Endothelial cell of umbilical vein (primary cell): Measurements from ENCODE around the gene OR52E8. TPM values are rescaled to one million over a fixed set of nuclear protein-coding genes. Genes with fewer than 3 reads are reported as not detected.

Experiments
- BruUV-seq: library from RNA; stranded (reverse); fragments of 400-500 nt; replicated peaks from 2 replicates; lab custom pipeline; 2021; lab: Mats Ljungman, UMichigan
- CTCF ChIA-PET: fragments of 300-600, 350-600 bp; sonication (Branson Sonifier 250); formaldehyde crosslinking; loops from one replicate; lab custom pipeline; 2021; ENCODE audit warnings: antibody characterized with exemption, inconsistent platforms; lab: Charles Lee
- POLR2A ChIA-PET: fragments of 300-600, 350-600 bp; sonication (Branson Sonifier 250); formaldehyde crosslinking; loops from one replicate; lab custom pipeline; 2021; ENCODE audit warnings: antibody characterized with exemption, inconsistent platforms; lab: Charles Lee
- DNase-seq: peaks from one replicate; pipeline ENCODE4 v3.0.0-alpha.2; 2011; ENCODE audit warnings: low read depth, low spot score
- FAIRE-seq: peaks from 2 replicates; lab custom pipeline; 2011; peaks lifted over from hg19 to GRCh38; lab: Jason Lieb, UNC
- H2AFZ ChIP-seq: 2 replicates; pipeline ENCODE4 v1.6.0; 2012; ENCODE audit warnings: low read depth, low read length, control low read depth, inconsistent platforms
- H3K27ac ChIP-seq: 2 replicates; pipeline ENCODE4 v1.5.1; 2011; ENCODE audit warnings: low read depth, mild to moderate bottlenecking, control low read depth, low read length, moderate library complexity; ENCODE audit not compliant: insufficient read depth
- H3K27me3 ChIP-seq, 2 experiments: 2 replicates each; pipeline versions ENCODE4 v1.6.0 to v1.6.1; 2011; ENCODE audit warnings: low read length in 2 of 2, mixed read lengths in 1 of 2; ENCODE audit not compliant: control insufficient read depth in 2 of 2, insufficient read depth in 2 of 2
- H3K36me3 ChIP-seq, 2 experiments: 2 replicates in 1 of 2; 3 replicates in 1 of 2; pipeline ENCODE4 v1.5.1; 2011; ENCODE audit warnings: low read length in 2 of 2, mild to moderate bottlenecking in 1 of 2, moderate library complexity in 1 of 2; ENCODE audit not compliant: control insufficient read depth in 2 of 2, insufficient read depth in 2 of 2; ENCODE audit errors: extremely low read depth in 1 of 2
- H3K4me1 ChIP-seq: 3 replicates; pipeline ENCODE4 v1.5.1; 2011; ENCODE audit warnings: mild to moderate bottlenecking, low read length; ENCODE audit not compliant: control insufficient read depth, insufficient read depth; ENCODE audit errors: extremely low read depth
- H3K4me2 ChIP-seq: 2 replicates; pipeline ENCODE4 v1.6.1; 2011; ENCODE audit warnings: low read length, control low read depth, mixed read lengths; ENCODE audit not compliant: insufficient read depth
- H3K4me3 ChIP-seq, 3 experiments: fragments of 200-600 bp in 1 of 3; sonication (generic), shearing (Covaris generic) in 1 of 3; replicated peaks in 1 of 3; 2 replicates each; pipeline ENCODE4 v1.5.1; 2011 to 2016; ENCODE audit warnings: control low read depth in 3 of 3, low read length in 3 of 3, mild to moderate bottlenecking in 2 of 3, inconsistent platforms in 1 of 3, low read depth in 1 of 3, moderate library complexity in 1 of 3; ENCODE audit not compliant: insufficient read depth in 1 of 3
- H3K79me2 ChIP-seq: 2 replicates; pipeline ENCODE4 v1.6.0; 2012; ENCODE audit warnings: low read length, inconsistent platforms; ENCODE audit not compliant: control insufficient read depth, insufficient read depth
- H3K9ac ChIP-seq: replicated peaks from 2 replicates; pipeline ENCODE3; 2011; ENCODE audit warnings: low read length, control low read depth; ENCODE audit not compliant: insufficient read depth; ENCODE audit errors: extremely low read depth
- H3K9me1 ChIP-seq: replicated peaks from 3 replicates; pipeline ENCODE4 v1.6.0; 2011; ENCODE audit warnings: mild to moderate bottlenecking, low read length; ENCODE audit not compliant: control insufficient read depth, insufficient read depth; ENCODE audit errors: extremely low read depth
- H3K9me3 ChIP-seq: replicated peaks from 2 replicates; pipeline ENCODE4 v1.5.1; 2012; ENCODE audit warnings: low read length, inconsistent platforms; ENCODE audit not compliant: control insufficient read depth, insufficient read depth
- H4K20me1 ChIP-seq: replicated peaks from 2 replicates; pipeline ENCODE3; 2011; ENCODE audit warnings: mild to moderate bottlenecking, low read length; ENCODE audit not compliant: control insufficient read depth, insufficient read depth; ENCODE audit errors: extremely low read depth
- EZH2 ChIP-seq: IDR thresholded peaks from 2 replicates; pipeline ENCODE4 v1.6.1; 2012; ENCODE audit warnings: borderline replicate concordance, low read depth, mild to moderate bottlenecking, moderate library complexity, low read length, inconsistent platforms; ENCODE audit not compliant: severe bottlenecking
- FOS ChIP-seq: IDR thresholded peaks from 2 replicates; pipeline ENCODE4 v1.6.1; 2011; ENCODE audit warnings: mild to moderate bottlenecking, low read length, moderate library complexity, borderline replicate concordance; ENCODE audit not compliant: insufficient read depth
- GATA2 ChIP-seq: IDR thresholded peaks from 2 replicates; pipeline ENCODE4 v1.7.0; 2011; ENCODE audit warnings: low read depth, mild to moderate bottlenecking, moderate library complexity, mixed read lengths, low read length; ENCODE audit not compliant: insufficient read length, insufficient read depth
- JUN ChIP-seq: IDR thresholded peaks from 2 replicates; pipeline ENCODE4 v1.6.1; 2011; ENCODE audit warnings: borderline replicate concordance, low read depth; ENCODE audit not compliant: insufficient read length, insufficient read depth
- MYC ChIP-seq: IDR thresholded peaks from one replicate; pipeline ENCODE4 v1.6.1; 2011; ENCODE audit warnings: mild to moderate bottlenecking, low read depth, low read length
- POLR2A ChIP-seq: IDR thresholded peaks from 2 replicates; pipeline ENCODE4 v1.6.1; 2012; ENCODE audit warnings: low read depth, mild to moderate bottlenecking, control low read depth, low read length
- POLR2AphosphoS5 ChIP-seq: IDR thresholded peaks from 2 replicates; pipeline ENCODE4 v1.6.1; 2012; ENCODE audit warnings: low read depth, mild to moderate bottlenecking, control low read depth, low read length, moderate library complexity; ENCODE audit not compliant: insufficient read depth
- dilution Hi-C: fragments of 300-500 bp; cut with MboI; formaldehyde crosslinking; loops from one replicate; pipeline ENCODE4 v1.15.0; 2019; ENCODE audit warnings: low sequenced_read_pairs; ENCODE audit not compliant: extremely low pct_ligation_motif_present
- intact Hi-C: fragments of 100-400 bp; cut with micrococcal nuclease; formaldehyde crosslinking; loops from one replicate; pipeline ENCODE4 v1.10.0; 2022
- polyA plus RNA-seq, 4 experiments: library from polyadenylated mRNA; depleted of rRNA in 3 of 4; stranded (reverse) in 3 of 4; unstranded in 1 of 4; fragments of >200 nt; gene quantifications; 2 replicates each; pipeline versions ENCODE4 v1.2.1 to v1.2.3, GENCODE V29; 2011 to 2012; ENCODE audit warnings: missing spikeins in 1 of 4
- total RNA-seq: library from RNA; stranded (reverse); gene quantifications from 2 replicates; pipeline ENCODE4 v1.2.3, GENCODE V29; 2021
- TF ChIP-seq, protein P1 (sequence below): IDR thresholded peaks from 2 replicates; pipeline ENCODE4 v1.6.1; 2011; ENCODE audit not compliant: insufficient read depth, insufficient read length
- TF ChIP-seq, protein P2 (sequence below), 2 donors: IDR thresholded peaks; 1 replicate in 1 of 2; 2 replicates in 1 of 2; pipeline ENCODE4 v1.5.1; 2011; ENCODE audit warnings: low read length in 2 of 2, mild to moderate bottlenecking in 2 of 2, moderate library complexity in 2 of 2, control low read depth in 1 of 2, inconsistent platforms in 1 of 2, low read depth in 1 of 2; ENCODE audit not compliant: insufficient read depth in 1 of 2; ENCODE audit errors: extremely low read depth in 1 of 2

Gene OR52E8
- total and polyA plus RNA-seq, 2 donors (not counting 3 experiments of a cell fraction or from before 2014, with no cell fraction given), result not detected

DNA sequence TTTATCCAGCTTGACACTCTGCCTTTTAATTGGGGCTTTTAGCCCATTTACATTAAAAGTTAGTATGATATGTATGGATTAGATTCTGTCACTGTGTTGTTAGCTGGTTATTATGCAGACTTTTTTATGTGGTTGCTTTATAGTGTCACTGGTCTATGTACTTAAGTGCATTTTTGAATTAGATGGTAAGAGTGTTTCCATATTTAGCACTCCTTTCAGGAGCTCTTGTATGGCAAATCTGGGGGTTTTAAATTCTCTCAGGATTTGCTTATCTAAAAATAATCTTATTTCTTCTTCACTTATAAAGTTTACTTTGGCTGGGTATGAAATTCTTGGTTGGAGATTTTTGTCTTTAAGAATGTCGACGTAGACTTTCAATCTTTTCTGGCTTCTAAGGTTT is 19.8 kb downstream of the OR52E8 start:
- H2AFZ ChIP-seq, result no peak overlapping the region
- FAIRE-seq (no peak), DNase-seq (no peak)
- H3K79me2 ChIP-seq, result no peaks in the 10 kb centered on the region
- no peaks in the 10 kb centered on the region for H3K9me3 ChIP-seq
- no peaks in the 10 kb centered on the region for H3K4me1 ChIP-seq
- ChIA-PET CTCF (no interaction called here), POLR2A (no interaction called here)
- no peaks in the 10 kb centered on the region for H3K9me1 ChIP-seq
- intact Hi-C loops (no loop called here), dilution Hi-C loops (no loop called here)
- no peak overlapping the region for H3K4me3 ChIP-seq
- H4K20me1 ChIP-seq, result no peaks in the 10 kb centered on the region
- H3K4me2 ChIP-seq, result no peak overlapping the region
- no peak overlapping the region for H3K9ac ChIP-seq
- TF ChIP-seq MYC (no peak), POLR2AphosphoS5 (no peak), EZH2 (no peak), JUN (no peak), POLR2A (no peak), GATA2 (no peak), FOS (no peak)
- TF ChIP-seq, protein P1, sequence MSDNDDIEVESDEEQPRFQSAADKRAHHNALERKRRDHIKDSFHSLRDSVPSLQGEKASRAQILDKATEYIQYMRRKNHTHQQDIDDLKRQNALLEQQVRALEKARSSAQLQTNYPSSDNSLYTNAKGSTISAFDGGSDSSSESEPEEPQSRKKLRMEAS, result no peak
- TF ChIP-seq, protein P2, sequence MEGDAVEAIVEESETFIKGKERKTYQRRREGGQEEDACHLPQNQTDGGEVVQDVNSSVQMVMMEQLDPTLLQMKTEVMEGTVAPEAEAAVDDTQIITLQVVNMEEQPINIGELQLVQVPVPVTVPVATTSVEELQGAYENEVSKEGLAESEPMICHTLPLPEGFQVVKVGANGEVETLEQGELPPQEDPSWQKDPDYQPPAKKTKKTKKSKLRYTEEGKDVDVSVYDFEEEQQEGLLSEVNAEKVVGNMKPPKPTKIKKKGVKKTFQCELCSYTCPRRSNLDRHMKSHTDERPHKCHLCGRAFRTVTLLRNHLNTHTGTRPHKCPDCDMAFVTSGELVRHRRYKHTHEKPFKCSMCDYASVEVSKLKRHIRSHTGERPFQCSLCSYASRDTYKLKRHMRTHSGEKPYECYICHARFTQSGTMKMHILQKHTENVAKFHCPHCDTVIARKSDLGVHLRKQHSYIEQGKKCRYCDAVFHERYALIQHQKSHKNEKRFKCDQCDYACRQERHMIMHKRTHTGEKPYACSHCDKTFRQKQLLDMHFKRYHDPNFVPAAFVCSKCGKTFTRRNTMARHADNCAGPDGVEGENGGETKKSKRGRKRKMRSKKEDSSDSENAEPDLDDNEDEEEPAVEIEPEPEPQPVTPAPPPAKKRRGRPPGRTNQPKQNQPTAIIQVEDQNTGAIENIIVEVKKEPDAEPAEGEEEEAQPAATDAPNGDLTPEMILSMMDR (IDR thresholded peaks at IDR 0.05; ENCODE audit: extremely low read depth in 1 of 2, insufficient read depth in 1 of 2, low read depth in 1 of 2, low read length in 2 of 2), result no peak
- BruUV-seq, result no TSS peak
- no peaks in the 10 kb centered on the region for H3K27me3 ChIP-seq
- no peaks in the 10 kb centered on the region for H3K36me3 ChIP-seq
- H3K27ac ChIP-seq, result no peak overlapping the region
